Mesodermal cell (in vitro differentiated cells): ENCODE results near the gene BAIAP3.

Experiments
- H3K27ac ChIP-seq: 2 replicates; pipeline ENCODE4 v1.7.0; 2013; ENCODE audit warnings: mild to moderate bottlenecking, low read depth, low read length, moderate library complexity; ENCODE audit not compliant: severe bottlenecking
- H3K36me3 ChIP-seq: 2 replicates; pipeline ENCODE4 v1.7.1; 2013; ENCODE audit warnings: mild to moderate bottlenecking, low read length, moderate library complexity; ENCODE audit not compliant: control insufficient read depth, insufficient read depth
- H3K4me1 ChIP-seq: one replicate; pipeline ENCODE4 v1.7.1; 2013; ENCODE audit warnings: mild to moderate bottlenecking, low read length; ENCODE audit not compliant: insufficient read depth, control insufficient read depth, poor library complexity, severe bottlenecking
- H3K4me3 ChIP-seq: 2 replicates; pipeline ENCODE4 v1.7.0; 2013; ENCODE audit warnings: low read length, control low read depth, mild to moderate bottlenecking; ENCODE audit not compliant: insufficient read depth, poor library complexity, severe bottlenecking; ENCODE audit errors: extremely low read depth
- H3K9me3 ChIP-seq: 2 replicates; pipeline ENCODE4 v1.7.1; 2013; ENCODE audit warnings: mild to moderate bottlenecking, low read length, moderate library complexity; ENCODE audit not compliant: control insufficient read depth
- WGBS, 2 experiments: methylation state at CpG; one replicate each; pipeline ENCODE4 v1.1.5; 2013; ENCODE audit warnings: missing lambda C conversion rate in 2 of 2; ENCODE audit not compliant: insufficient coverage in 2 of 2; 5-methylcytosine and 5-hydroxymethylcytosine counted together

BAIAP3 gene

DNA sequence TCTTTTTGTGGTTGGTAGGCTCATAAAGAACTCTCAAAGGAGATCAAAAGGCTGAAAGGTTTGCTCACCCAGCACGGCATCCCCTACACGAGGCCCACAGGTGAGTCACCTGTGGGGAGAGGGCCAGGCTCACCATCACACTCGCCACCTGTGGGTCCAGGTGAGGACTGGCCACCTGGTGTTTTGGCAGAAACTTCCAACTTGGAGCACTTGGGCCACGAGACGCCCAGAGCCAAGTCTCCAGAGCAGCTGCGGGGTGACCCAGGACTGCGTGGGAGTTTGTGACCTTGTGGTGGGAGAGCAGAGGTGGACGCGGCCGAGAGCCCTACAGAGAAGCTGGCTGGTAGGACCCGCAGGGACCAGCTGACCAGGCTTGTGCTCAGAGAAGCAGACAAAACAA lies 29.4 kb downstream of the BAIAP3 start:
- H3K9me3 ChIP-seq, result no peaks in the 10 kb centered on the region
- WGBS, 2 experiments, result 97% methylated on average over 11 of the region's 11 CpGs

DNA sequence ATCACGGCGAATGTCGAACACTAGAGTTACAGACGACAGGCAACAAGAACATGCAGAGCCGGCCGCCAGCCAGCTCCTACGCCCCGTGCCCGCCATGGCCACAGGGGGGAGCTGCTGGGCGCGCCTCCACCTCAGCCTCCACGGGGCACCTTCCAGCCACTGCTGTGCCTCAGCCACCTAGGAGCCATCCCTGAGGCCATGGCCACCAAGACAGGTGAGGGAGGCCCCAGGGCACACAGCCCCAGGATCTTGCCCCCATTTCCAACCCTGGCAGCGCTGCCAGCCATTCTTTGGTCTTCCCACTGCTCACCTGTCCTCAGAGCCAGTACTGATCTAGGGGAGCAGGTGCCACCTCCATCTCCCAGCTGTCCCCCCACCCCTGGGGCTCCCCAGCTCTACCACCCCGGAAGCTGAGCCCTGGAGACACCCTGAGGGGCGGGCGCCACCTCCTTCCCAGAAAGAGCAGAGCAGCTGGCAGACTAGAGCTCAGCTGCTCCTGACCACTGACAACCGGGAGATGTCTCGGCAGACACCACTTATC lies 30.1 kb downstream of the BAIAP3 start:
- 52 to 66% methylated on average over 15 to 18 of the region's 18 CpGs for WGBS, 2 experiments
- Histone ChIP-seq H3K4me1 (no peaks in the 10 kb centered on the region), H3K36me3 (peaks cover 73% of the 10 kb centered on the region), H3K27ac (no peak overlapping the region), H3K9me3 (no peaks in the 10 kb centered on the region), H3K4me3 (no peak overlapping the region)

More for the DNA sequence above, 29.4 kb downstream of the BAIAP3 start:
- Histone ChIP-seq H3K4me1 (no peaks in the 10 kb centered on the region), H3K4me3 (no peak overlapping the region), H3K36me3 (peaks cover 69% of the 10 kb centered on the region), H3K27ac (no peak overlapping the region)

DNA sequence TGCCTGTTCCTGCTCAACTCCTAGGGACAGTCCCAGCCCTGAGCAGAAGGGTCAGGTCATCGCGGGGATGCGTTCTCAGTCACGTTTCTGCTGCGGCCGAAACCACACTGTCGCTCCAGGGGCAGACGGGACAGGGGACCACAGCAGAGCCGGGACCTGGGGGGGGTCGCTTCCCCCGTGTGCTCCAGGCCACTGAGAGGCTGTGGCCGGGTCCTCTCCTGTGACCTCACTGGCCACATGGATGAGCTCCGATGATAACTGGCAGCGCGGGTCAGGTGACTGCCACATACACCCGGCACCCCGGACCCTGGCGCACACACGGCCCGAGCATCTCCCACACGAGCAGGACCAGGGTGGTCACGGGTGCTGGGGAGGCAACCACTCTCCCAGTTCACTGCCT lies 31.1 kb downstream of the BAIAP3 start:
- WGBS, 2 experiments, result 92 to 97% methylated on average over 22 of the region's 22 CpGs
- Histone ChIP-seq H3K27ac (no peak overlapping the region), H3K36me3 (peaks cover 70% of the 10 kb centered on the region), H3K4me1 (no peaks in the 10 kb centered on the region), H3K9me3 (no peaks in the 10 kb centered on the region), H3K4me3 (no peak overlapping the region)

DNA sequence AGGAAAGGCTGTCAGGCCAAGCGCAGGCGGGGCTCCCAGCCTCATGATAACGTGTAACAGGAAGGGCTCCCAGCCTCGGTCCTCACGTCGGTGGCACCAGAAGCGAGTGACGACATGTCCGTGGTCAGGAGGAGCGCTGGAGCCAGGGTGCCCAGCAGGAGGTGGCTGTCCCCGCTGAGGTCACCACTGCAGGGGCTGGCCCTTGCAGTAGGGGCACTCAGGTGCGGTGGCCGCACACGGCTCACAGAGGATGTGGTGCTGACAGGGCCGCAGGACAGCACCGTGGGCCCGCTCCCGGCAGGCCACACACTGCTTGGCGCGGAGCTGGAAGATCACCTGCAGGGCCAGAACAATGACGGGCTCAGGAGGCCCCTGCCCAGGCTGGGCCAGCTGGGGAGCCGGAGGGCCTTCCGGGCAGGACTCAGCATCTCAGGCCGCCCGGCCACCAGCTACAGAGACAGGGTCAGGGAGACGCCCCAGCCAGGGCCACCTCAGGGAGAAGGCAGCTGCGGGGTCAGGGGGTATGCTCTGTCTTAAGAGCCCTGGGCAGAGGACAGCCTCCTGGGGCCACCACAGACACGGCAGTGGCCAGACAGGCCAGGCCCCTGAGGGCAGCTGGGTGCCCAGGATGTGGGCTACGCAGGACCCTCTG lies 32.7 kb downstream of the BAIAP3 start:
- Histone ChIP-seq H3K9me3 (no peaks in the 10 kb centered on the region), H3K4me1 (no peaks in the 10 kb centered on the region), H3K4me3 (no peak overlapping the region), H3K36me3 (peaks cover 63% of the 10 kb centered on the region), H3K27ac (no peak overlapping the region)
- WGBS, 2 experiments, result 94 to 95% methylated on average over 22 to 27 of the region's 29 CpGs

GRCh38 chr16:1366712-1367299 lies 33.4 kb downstream of the BAIAP3 start:
- Histone ChIP-seq H3K36me3 (peaks cover 66% of the 10 kb centered on the region), H3K4me3 (no peak overlapping the region), H3K4me1 (no peaks in the 10 kb centered on the region), H3K9me3 (no peaks in the 10 kb centered on the region), H3K27ac (no peak overlapping the region)
- whole genome bisulfite sequencing, 2 experiments, result 93 to 94% methylated on average over 17 to 23 of the region's 24 CpGs

GRCh38 chr16:1367486-1368174 lies 34.2 kb downstream of the BAIAP3 start:
- Histone ChIP-seq H3K36me3 (peaks cover 57% of the 10 kb centered on the region), H3K4me1 (no peaks in the 10 kb centered on the region)
- 93% methylated on average over 11 to 19 of the region's 27 CpGs for WGBS, 2 experiments

GRCh38 chr16:1371054-1371978 lies 37.9 kb downstream of the BAIAP3 start:
- 93 to 94% methylated on average over 25 to 30 of the region's 33 CpGs for WGBS, 2 experiments
- no peaks in the 10 kb centered on the region for H3K9me3 ChIP-seq
- no peak overlapping the region for H3K27ac ChIP-seq
- H3K4me3 ChIP-seq, result no peak overlapping the region
- H3K36me3 ChIP-seq, result peaks cover 39% of the 10 kb centered on the region
- H3K4me1 ChIP-seq, result no peaks in the 10 kb centered on the region

More at GRCh38 chr16:1367486-1368174, 34.2 kb downstream of the BAIAP3 start:
- H3K9me3 ChIP-seq, result no peaks in the 10 kb centered on the region
- no peak overlapping the region for H3K27ac ChIP-seq
- H3K4me3 ChIP-seq, result no peak overlapping the region

DNA sequence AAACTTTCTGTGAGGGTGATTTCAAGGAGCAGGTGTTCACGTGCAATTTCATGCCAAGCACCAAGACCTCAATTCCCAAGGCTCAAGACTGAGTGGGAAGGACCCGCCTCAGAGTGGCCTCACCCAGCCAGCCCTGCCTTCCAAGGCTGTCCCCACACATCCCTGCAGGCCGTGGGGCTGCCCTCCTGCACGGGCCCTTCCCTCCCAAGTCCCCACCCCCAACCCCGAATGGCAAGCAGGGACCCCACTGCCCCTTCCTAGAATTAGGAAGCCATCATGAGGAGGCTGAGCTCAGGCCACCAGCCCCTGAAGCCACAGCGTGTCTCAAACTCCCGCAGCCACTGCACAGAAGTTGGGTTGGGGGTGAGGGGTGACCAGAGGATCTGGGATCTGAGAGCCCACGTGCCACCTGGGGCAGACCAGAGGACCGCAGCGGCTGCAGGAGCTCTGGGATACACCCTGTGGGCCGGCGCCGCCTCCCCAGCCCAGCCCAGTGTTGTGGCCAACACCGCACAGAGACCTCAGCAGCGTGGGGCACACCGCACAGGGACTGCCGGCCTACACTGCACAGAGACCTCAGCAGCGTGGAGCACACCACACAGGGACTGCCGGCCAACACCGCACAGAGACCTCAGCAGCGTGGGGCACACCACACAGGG lies 39.0 kb downstream of the BAIAP3 start:
- WGBS, 2 experiments, result 92 to 99% methylated on average over 3 to 5 of the region's 21 CpGs
- Histone ChIP-seq H3K9me3 (no peaks in the 10 kb centered on the region), H3K4me1 (no peaks in the 10 kb centered on the region), H3K4me3 (no peak overlapping the region), H3K36me3 (peaks cover 32% of the 10 kb centered on the region), H3K27ac (no peak overlapping the region)

DNA sequence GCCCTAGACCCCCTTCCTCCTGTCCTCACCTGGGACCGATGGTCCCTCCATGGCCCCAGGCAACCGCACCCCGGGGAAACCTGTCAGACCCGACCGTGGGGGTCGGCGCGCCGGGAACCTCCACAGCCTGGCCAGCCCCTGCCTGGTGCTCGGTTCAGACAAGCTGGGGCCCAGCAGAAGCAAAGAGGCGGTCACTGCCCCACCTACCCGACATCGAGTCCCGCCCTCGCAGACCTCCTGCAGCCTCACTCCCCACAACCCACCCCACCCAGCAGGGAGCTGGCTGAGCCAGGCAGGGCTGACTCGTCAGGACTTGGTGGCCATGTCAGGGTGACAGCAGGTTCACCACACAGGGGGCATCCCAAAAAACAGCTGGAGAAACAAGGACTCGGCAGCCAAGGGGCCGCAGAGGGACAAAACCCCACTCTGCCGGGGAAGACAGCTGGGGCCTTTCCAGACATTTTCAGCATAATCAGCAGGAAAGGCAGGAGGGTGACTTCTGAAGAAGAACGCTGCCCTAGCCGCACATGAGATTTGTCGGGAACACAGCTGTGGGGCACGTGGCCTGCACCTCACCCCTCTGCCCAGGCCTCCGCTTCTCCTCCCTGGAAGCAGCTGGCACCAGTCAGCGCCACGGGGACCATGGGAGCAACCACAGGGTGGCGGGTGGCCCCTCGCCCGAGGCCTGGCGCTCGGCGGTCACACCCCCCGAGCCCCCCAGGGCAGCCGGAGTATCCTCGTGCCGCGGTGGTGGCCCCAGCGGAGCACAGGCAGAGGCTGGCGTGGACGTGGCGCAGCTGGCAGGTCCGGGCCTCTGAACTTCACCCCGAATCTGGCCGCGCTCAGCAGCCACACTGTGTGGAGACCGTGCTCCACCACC lies 41.2 kb downstream of the BAIAP3 start:
- no peak overlapping the region for H3K27ac ChIP-seq
- no peaks in the 10 kb centered on the region for H3K9me3 ChIP-seq
- H3K36me3 ChIP-seq, result peaks cover 24% of the 10 kb centered on the region
- H3K4me3 ChIP-seq, result no peak overlapping the region
- WGBS, 2 experiments, result 95 to 96% methylated on average over 39 to 44 of the region's 46 CpGs
- H3K4me1 ChIP-seq, result no peaks in the 10 kb centered on the region
